ENCODE measurements around the gene CACNA2D4. TPM values are rescaled to one million over a fixed set of nuclear protein-coding genes. Genes with fewer than 3 reads are reported as not detected.

CACNA2D4 gene
- 0.06 and 0.13 TPM in 2 replicates for total RNA-seq

GRCh38 chr12:1918081-1918883 is at the start of gene CACNA2D4:
CACNA2D4 (minus strand) TSS chr12:1918652; CDS start chr12:1918473, 179 bp downstream.

GRCh38 chr12:1820191-1820895 is 98.1 kb downstream of the CACNA2D4 start, which contains the start of gene LRTM2:
LRTM2 (plus strand) TSS chr12:1820565; CDS start chr12:1828149, 7,584 bp downstream.

Other genes with a start within 250 kb of the CACNA2D4 start
- gene ADIPOR2, start 227.6 kb downstream of the CACNA2D4 start, total RNA-seq: 29.3 and 31.0 TPM in 2 replicates
- not detected in 2 replicates for gene LRTM2, start 98.1 kb downstream of the CACNA2D4 start, total RNA-seq
- gene DCP1B, start 85.8 kb upstream of the CACNA2D4 start, total RNA-seq: 4.9 and 6.2 TPM in 2 replicates
- 5.8 and 13.9 TPM in 2 replicates for gene CACNA1C, start 134.3 kb upstream of the CACNA2D4 start, total RNA-seq